Activated T-cell treated with anti-CD3 and anti-CD28 coated beads for 48 hours (primary cell): ENCODE data around the gene ZNF524.
A peak's percentile ranks its signal among the peaks of the same experiment; 100 is the strongest.

ENCODE experiments used
- DNase-seq: peaks from one replicate; pipeline ENCODE4 v3.0.0-alpha.2; 2020; ENCODE audit warnings: low read depth

Gene ZNF524

DNA sequence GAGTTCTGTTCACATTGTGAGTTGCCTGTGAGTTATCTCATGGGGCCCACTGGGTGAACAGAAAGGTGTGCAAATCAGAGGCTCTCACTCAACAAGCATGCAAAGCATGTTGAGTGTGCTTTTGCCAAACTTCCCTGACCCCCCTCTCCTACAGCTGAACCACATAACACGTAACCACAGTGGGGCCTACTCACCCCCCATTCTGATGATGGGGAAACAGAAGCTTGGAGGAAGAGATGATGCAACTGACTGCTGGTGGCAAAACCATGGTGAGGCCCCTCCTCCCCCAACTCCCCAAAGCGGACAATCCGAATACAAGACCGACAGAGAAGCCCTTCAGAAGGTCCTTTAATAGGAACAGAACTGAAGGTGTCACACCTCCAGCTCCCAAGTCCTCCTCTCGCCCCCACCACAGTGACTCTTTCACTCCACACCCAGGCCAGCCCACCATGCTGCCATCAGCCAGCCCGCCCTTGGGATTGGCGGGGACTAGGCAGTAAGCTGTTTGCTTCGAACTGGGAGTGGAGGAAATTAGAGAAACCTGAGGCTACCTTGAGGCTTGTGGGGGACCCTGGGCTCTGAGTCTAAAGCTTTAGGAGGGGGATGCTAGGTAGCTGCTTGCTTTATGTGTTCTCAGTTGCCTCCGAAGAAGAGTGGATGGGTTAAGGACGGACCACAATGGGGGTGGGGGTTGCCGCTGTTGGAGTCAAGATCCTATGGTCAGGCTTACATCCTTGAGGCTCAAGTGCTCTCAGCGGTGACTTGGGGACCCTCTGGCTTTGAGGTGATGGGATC is 20.5 kb downstream of the ZNF524 start:
- DNase-seq = no peak

DNA sequence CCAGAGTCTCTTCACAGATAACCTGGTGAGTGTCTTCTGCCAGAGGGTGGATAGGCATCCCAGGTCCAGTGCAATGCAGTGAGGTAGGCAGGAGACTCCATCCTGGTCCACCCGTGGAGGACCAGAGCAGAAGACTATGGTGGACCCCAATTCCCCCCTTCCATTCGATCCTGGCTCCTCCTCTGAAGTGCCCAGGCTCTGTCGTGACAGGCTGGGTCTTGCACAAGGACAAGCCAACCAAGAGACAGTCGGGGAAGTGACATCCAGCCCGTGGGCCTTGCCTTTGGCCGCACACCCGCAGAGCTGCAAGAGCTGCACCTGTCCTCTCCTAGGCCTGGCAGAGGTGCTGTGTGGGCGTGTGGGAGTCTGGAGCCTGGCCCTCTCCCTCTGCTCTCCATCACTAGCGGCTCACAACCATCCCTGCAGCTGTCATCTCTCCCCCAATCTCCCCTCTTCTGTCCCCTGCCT is 21.2 kb downstream of the ZNF524 start:
- DNase-seq = no peak

DNA sequence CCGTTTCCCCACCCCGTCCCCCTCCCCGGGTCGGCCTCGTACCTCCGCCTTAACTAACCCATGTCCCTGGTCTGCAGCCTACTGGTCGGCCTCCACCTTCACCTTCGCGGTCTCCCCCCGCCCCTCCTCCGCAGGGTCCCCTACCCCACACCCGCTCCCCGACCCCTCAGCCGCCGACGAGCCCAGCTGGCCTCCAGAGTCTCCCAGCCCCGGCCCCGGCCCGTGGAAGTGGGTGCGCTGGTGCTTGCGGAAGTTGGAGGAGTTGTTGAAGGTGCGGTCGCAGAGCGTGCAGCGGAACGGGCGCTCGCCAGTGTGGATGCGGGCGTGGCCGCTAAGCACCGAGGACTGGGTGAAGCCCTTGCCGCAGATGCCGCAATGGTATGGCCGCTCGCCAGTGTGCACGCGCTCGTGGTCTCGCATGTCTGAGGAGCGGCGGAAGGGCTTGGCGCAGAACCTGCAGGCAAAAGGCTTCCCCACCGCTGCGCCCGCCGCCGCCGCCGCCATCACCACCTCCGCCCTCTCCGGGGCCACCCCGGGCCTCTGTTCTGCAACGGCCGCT is 21.7 kb downstream of the ZNF524 start:
- DNase-seq = no peak

DNA sequence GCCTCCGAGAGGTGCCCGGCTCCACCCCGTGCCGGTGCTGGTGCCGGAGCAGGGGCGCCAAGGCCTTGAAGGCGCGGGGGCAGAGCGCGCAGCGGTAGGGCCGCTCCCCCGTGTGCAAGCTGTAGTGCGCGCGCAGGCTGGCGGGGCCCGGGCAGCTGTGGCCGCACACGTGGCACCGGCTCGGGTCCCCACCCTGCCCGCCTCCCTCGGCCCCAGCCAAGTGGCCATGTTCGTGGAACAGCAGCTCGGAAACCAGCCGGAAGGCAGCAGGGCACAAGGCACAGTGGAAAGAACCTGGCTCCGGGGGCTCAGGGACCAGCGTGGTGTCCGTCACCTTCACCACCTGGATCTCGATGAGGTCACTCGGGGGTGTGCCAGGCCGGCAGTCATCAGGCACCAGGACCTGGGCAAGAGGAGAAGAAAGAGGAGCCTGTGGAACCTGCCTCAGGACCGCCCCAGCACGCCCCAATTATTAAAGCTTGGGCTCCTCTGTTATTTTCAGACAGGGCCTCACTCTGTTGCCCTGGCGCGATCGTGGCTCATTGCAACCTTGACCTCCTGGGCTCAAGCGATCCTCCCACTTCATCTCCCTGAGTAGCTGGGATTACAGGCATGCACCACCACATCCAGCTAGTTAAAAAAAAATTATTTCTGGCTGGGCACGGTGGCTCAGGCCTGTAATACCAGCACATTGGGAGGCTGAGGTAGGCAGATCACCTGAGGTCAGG is 22.3 kb downstream of the ZNF524 start:
- DNase-seq = no peak

DNA sequence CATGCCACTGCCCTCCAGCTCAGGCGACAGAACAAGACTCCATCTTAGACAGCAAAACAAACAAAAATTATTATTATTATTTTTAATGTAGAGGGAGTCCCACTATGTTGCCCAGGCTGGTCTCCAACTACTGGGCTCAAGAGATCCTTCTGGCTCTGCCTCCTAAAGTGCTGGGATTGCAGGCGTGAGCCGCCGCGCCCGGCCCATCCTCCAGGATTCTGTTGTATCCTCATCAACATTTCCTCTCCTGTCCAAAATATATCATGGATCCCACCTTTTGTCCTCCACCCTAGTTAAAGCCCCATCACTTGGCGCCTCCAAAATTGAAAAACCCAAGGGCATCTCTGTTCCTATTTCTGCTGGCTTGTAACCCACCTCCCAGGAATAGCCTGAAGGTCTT is 23.0 kb downstream of the ZNF524 start:
- no peak for DNase-seq

DNA sequence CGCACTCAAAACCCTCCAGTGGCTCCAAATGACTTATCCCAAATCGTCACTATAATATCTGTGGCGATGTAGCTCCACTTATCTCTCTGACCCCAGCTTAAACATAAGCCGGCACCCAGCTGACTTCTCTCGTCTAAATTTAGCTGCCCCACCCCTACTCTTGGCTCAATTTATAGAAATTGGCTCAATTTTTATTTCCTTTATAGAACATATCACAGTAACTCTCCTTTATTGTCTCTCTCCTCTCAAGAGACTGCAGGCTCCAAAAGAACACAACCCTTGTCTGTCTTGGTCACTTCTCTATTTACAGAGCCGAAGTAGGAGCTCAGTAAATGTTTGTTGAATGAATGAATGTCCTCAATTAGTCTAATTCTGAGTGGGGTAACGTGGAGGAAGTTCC is 23.5 kb downstream of the ZNF524 start:
- DNase-seq = no peak

DNA sequence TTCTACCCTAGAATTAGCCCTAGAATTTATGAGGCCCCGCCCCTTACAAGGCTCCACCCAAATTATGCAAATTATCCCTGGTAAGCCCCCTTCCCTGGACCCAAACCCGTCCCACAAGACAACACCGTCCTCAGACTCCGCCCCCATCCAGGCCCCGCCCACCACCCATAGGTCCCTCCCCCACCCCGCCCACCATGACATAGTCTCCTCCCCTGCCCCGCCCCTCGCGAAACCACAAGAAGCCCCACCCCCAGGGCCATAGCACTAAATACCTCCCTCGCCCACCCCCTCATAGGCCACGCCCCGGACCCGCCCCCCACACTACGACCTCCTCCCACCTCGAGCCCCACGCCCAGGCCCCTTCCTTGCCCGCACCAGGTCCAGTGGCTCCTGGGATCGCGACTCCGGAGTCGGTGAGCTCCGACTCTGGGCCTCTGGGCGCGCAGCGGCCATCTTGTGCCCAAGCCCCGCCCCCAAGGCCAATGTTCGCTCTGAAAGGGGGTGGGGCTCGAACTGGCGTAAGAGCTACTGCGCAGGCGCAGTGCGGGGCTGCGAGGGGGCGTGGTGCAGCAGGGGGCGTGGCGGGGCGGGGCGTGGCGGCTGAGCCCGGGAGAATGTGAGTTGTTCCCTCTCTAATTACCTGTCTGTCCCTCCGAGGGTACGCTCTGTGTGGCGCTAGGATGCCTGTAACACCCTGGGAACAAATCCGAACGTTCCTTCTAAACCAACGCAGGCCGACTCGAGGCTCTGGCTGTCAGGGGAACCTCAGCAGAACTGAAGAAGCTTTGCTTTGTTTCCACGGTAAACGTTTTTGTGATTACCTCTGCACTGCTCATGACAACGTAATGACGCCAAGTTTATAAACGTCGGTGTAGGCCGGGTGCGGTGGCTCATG is 24.3 kb downstream of the ZNF524 start, which contains the start of gene ZNF784:
Gene ZNF784, minus strand, starts transcription at position 458 of the 895 bp plus-strand sequence. Its CDS starts 5 bp downstream, at position 453.
- DNase-seq = peak; percentile 88

DNA sequence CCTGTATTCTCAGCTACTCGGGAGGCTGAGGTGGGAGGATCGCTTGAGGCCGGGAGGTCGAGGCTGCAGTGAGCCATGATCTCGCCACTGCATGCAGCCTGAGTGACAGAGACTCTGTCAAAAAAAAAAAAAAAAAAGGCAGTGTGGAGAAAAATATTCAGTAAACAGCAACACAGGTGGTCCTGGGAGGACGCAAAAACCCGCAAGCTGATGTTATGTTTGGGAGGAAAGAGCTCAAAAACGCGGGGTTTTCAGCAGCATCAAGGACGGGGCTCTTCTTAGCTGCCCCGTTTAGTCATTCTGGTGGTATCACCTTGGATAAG is 24.9 kb downstream of the ZNF524 start:
- DNase-seq = no peak

DNA sequence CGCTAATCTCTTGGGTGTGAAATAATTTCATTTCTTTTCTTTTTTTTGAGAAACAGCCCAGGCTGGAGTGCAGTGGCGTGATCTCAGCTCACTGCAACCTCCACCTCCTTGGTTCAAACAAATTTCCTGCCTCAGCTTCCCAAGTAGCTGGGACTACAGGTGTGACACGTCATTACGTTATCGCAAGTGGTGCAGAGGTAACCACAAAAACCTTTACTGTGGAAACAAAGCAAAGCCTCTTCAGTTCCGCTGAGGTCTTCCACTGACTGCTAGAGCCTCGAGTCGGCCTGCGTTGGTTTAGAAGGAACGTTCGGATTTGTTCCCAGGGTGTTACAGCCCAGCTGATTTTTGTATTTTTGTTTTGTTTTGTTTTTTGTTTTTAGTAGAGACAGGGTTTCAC is 26.3 kb downstream of the ZNF524 start:
- peak; percentile 33 for DNase-seq

DNA sequence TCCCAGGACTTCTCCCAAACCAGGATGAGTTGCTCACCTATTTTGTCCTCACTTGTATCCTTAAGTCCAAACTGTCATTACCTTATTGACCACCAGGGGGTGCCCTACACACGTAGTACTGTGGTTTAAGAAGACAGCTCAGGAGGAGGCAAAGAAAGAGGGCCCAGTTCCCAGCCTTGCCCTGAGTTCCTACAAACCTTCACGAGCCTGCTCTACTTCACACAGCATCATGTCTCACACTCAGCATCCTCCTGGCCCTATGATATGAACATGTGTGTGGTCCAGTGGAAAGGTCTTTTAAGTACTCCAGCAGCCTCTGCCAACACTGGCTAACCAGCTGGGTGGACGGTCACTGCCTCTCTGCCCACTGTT is 32.4 kb downstream of the ZNF524 start:
- peak; percentile 68 for DNase-seq

DNA sequence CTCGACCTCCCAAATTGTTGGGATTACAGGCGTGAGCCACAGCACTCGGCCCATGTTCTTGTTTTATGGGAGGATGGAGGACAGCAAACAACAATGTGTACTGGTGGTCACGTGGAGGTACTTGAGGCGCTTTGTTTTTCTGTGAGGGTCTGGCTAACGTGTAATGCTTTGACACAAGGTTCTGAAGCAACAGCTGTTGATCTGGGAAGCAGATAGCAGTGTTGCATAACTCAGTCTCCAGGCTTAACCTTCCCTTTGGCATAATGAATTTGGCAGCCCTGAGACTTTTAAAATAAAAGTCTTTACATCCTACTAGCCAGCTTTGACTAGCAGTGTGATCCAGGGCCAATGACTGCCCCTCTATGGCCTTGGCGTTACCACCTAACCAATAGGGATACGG is 33.8 kb downstream of the ZNF524 start:
- DNase-seq = no peak

DNA sequence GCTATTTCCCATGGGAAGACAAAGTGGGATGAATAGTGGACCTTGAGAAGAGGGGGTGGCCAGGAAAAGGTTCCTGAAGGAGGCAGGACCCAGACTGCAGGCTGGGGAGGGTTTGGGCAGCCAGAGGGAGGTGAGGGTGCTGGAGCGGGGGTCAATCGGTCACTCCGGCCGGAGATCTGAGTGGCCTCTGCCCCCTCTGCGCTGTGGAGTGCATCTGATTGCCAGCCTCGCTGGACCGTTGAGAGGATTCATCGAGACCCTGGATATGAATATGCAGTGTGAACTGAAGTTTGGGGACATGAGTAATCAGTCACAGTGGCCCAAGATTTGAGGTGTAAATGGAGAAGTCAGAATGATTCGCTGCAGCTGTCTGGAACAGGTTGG is 35.2 kb downstream of the ZNF524 start:
- DNase-seq = no peak

DNA sequence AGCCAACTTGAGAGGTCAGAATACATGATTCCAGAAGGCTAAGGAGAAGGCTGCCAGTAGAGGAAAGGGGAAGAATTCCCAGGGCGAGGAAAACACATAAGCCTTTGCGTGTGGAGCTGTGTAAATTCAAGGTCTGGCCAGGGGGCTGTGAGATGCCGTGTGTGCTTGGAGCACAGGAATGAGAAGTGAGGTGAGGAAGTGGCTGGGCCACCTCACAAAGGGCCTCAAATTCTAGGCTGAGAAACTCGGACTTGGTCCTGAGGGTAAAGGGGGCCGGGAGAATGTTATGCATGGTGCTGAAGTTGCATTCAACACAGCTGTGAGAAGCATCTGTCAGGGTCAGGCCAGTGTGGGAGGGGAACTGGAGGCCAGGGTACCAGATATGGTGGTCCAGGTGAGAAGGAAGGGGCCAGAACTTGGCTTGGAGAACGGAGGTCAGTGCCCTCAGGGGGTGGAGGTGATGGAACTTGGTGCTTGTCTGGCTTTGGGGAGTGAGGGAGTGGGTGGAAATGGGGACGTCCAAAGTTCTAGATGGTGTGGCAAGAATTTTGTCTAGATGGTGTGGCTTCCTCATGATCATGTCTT is 35.9 kb downstream of the ZNF524 start:
- no peak for DNase-seq

DNA sequence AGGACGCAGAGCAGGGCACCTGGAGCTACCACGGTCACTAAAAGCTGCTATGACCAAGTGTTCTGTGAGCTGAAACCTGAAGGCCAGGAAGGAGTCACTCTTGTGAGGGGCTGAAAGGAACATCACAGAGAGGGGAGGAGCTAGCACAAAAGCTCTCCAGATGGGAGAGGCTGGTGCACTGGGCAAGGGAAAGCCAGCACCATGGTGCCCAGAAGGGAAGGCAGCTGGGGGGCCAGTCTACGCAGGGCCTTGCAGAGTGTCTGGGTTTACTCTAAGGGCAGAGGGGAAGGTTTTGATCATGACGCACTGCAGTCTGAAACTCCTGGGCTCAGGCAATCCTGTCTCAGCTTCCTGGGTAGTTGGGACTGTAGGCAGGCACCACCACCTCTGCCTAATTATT is 36.6 kb downstream of the ZNF524 start:
- no peak for DNase-seq

DNA sequence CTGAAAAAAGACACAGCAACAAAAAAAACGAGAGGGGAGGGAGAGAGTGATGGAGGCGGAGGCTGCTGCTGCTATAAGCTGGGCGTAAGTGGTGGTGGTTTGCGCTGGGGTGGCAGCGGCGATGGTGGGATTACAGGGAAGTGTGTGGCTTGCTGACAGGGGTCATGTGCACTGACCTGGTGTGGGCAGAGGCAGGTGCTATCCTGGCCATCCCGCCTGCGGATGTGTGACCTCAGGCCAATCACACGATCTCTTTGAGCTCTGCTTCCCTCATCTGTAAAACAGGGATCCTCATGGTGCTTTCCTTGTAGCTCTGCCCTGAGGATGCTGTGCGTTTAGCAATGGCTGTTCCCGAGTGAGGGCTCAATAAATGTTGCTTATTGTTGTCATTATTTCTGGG is 37.4 kb downstream of the ZNF524 start:
- DNase-seq = no peak

DNA sequence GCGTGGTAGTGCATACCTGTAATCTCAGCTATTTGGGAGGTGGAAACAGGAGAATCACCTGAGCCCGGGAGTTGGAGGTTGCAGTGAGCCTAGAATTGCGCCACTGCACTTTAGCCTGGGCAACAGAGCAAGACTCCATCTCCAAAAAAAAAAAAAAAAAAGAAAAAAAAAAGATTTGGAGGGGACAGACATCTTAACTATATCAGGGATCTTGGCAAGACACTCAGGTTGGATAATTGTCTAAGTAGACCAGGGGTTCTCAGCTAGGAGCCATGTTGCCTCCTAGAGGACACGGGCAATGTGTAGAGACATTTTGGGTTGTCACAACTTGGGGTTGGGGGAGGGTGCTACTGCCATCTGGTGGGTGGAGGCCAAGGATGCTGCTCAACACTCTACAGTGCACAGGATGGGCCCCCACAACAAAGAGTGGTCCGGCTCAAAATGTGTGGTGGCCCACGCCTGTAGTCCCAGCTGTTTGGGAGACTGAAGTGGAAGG is 38.8 kb downstream of the ZNF524 start:
- peak; percentile 59 for DNase-seq

DNA sequence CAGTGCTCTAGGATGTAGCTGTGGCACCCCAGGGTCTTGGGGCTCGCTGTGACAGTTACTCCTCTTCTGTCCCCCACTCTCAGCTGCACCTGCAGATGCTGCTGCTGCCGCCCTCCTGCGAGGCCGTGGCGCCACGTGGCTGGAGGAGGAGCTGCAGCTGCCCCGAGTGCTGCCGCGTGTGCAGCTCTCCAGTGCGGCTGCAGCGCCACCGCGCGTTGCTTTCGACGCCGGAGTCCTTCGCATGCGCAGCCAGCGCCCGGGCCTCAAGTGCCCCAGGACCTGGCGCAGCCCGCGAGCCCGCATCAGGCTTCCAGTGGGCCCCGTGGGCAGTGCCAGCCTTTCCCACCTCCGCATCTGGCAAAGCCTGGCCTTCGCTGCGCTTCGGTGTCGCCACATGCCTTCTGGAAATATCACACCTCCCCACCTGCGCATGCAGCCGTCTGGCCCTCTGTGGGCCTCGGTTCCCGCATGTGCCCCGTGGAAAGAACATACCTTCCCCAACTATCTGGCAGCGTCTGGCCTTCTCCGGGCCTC is 40.0 kb downstream of the ZNF524 start:
- peak; percentile 77 for DNase-seq

DNA sequence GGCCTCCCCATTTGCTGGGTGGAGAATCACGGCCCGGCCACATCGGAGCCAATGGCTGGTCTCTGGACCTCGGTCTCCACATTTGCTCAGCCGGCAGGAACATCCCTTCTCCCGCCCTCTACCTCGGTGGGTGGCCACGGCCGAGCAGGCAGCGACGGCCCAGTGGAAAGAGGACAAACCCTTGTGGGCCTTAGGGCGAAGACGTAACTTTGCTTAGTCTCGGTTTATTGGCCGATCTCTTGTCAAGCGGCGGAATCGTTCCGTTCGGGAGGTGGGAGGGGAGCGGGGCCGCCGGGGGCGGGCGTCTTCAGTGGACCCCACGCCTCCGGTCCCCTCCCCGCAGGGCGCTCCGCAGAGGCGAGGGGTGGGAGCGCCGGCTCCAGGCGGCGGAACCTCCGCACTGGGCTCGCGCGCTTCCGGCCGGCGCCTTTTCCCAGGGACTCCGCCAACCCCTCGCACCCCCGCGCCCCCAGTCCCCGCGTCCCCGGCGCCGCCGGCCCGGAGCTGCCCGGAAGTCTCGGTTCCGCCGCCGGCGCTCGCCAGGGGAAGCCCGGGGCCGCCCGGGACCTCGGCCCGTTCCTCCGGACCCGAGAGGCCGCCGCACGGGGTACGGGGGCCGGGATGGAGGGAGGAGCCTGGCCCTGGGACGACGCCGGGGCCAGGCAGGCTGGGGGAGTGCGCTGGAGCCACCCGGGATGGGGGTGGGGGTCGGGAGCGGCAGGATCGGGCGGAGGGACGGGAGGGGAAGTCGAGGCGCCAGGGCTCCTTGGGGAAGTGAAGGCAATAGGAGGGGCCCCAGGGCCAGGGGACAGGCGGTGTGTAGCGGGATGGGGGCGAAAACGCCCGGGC is 40.7 kb downstream of the ZNF524 start, which contains the start of gene ZNF580:
Gene ZNF580, plus strand, starts transcription at position 426 of the 849 bp plus-strand sequence. CDS start 1,507 bp downstream, outside the sequence.
- DNase-seq = peak; percentile 73

DNA sequence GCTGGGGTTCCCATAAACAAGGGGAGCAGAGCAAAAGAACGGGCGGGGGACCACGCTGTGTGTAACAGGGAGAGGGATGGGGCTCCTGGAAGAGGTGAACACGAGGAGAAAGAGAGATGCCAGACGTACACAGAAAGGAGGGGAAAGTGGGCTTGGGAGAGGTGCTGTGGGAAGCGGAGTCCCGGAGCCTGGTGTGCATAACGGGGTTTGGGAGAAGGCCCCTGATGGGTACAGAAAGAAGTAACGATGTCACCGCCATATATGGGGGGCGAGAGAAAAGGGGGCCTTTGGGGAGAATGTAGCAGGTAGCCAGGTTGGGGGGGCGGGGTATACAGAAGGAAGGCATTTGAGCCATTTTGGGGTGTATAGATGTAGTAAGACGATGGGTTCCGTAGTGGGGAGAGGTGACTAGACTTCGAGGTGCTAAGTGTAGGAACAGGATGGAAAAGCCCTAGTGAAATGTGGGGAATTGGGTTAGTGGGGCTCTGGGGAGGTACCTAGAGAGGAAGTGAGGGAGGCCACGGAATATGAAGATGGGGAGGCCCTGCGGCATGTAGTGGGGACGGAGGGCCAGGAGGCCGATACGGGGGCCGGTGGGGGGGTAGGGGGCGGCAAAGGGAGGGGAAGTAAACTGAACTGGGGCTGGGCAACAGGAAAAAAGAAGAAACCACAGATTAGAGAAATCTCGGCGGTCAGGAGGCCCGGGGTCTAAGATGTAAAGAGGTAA is 41.5 kb downstream of the ZNF524 start:
- DNase-seq = no peak
